ENCODE data around the gene PLEKHA4. TPM values are rescaled to one million over a fixed set of nuclear protein-coding genes. Genes with fewer than 3 reads are reported as not detected.

Gene PLEKHA4
- total and polyA plus RNA-seq, 2 of the 13 experiments (the other 11 are each of a cell fraction or from before 2014, with no cell fraction given) = 4.8 to 6.0 TPM

DNA sequence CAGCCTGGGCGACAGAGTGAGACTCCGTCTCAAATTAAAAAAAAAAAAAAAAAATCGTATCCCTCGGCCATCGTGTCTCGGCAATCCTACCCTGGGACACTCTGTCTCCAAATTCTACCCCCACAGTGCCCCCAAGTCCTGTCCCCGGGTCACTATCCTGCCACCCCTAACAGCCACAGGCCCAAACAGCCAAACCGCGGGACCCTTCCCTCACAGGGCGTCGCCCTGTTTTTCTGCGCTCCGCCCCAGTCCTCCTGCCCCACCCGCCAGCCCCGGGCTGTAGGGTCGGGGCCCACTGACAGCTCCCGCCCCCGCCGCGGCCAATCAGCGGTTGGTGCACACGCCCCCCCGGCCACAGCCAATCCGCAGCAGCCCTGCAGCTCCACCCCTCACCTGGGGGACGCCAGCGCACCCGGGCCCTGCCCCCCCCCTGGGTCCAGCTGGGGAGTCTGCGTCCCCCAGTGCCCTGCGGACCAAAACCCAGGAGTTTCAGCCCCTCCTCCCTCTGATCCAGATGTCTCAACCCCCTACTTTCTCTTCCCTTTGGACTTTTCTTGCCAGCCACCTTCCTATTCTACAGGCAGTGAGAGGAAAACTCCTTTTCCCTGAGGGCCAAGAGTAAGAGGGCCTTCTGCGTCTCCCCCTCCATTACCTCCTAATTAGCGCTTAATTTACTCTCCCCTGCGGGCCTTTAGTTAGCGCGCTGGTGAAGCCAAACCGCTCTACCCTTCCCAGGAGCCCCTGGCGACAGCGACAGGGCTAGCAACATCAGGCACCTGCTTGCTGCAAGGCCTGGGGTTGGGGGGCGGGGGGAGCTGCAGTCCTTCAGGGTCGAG, 56.1 kb downstream of the PLEKHA4 start:
- intact Hi-C loops (cut with micrococcal nuclease; ENCODE audit: unreplicated experiment) = no loop called here
- BruUV-seq (replicated peaks) = no TSS peak
- peak overlapping the region; percentile 32; the same call in 1 of the 2 replicates for H3K4me2 ChIP-seq (ENCODE audit: low read depth, low read length)
- peaks cover 11% of the 10 kb centered on the region for H3K79me2 ChIP-seq (ENCODE audit: insufficient read depth, low read length)
- no peaks in the 10 kb centered on the region for H3K27me3 ChIP-seq (ENCODE audit: control insufficient read depth in 1 of 2, insufficient read depth in 2 of 2, low read length in 2 of 2)
- in situ Hi-C loops (cut with HindIII; ENCODE audit: extremely low pct_ligation_motif_present, low pct_unique_long_range_greater_than_20kb) = no loop called here
- DNase-seq (ENCODE audit: low spot score) (peak; percentile 37), FAIRE-seq (no peak), ATAC-seq (peak; percentile 55)
- H3K4me3 ChIP-seq (replicated peaks in 1 of 3; ENCODE audit: insufficient read depth in 1 of 3, low read depth in 2 of 3, low read length in 3 of 3) = peak overlapping the region in 2 of 3 experiments; percentile 19 to 46; a peak in 2 of 6 replicates
- 65% methylated on average over 37 of the region's 39 CpGs for WGBS (ENCODE audit: low lambda C conversion rate)
- H3K27ac ChIP-seq (ENCODE audit: extremely low read length, insufficient read depth, low read length) = peak overlapping the region; percentile 61
- POLR2A ChIA-PET = interaction anchor here (0.7 to 1.1 kb wide), 4 partner anchors 17 to 155 kb away, joined by 3 read pairs; no protein-coding TSS in a partner anchor
- no peak overlapping the region for H2AFZ ChIP-seq (ENCODE audit: low read length)
- H3K4me1 ChIP-seq (ENCODE audit: insufficient read depth, low read length) = peaks cover 63% of the 10 kb centered on the region
- no peaks in the 10 kb centered on the region for H3K9me3 ChIP-seq (ENCODE audit: low read length)
- H4K20me1 ChIP-seq (ENCODE audit: insufficient read depth, low read length) = peaks cover 3% of the 10 kb centered on the region; the same call in 1 of the 2 replicates
- no peak overlapping the region for H3K9ac ChIP-seq (ENCODE audit: insufficient read depth, low read depth, low read length)
- no peaks in the 10 kb centered on the region for H3K36me3 ChIP-seq (replicated peaks in 1 of 2; ENCODE audit: control insufficient read depth in 1 of 2, insufficient read depth in 2 of 2, low read length in 2 of 2)
- CTCF ChIA-PET (ENCODE audit: low intra/inter-chr PET ratio, low total read pairs) = no interaction called here
- TF ChIP-seq ZNF746 (CRISPR knock-in tag; IDR thresholded peaks at IDR 0.05) = no peak
- TF ChIP-seq, protein P1, sequence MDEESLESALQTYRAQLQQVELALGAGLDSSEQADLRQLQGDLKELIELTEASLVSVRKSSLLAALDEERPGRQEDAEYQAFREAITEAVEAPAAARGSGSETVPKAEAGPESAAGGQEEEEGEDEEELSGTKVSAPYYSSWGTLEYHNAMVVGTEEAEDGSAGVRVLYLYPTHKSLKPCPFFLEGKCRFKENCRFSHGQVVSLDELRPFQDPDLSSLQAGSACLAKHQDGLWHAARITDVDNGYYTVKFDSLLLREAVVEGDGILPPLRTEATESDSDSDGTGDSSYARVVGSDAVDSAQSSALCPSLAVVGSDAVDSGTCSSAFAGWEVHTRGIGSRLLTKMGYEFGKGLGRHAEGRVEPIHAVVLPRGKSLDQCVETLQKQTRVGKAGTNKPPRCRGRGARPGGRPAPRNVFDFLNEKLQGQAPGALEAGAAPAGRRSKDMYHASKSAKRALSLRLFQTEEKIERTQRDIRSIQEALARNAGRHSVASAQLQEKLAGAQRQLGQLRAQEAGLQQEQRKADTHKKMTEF (CRISPR knock-in tag; IDR thresholded peaks at IDR 0.05) = peak; percentile 19; the same call in 1 of the 2 replicates
- peak; percentile 93 for TF ChIP-seq ZNF326 (CRISPR knock-in tag; IDR thresholded peaks at IDR 0.05; ENCODE audit: borderline replicate concordance)
- peak; percentile 95 for TF ChIP-seq AGO2 (optimal IDR thresholded peaks at IDR 0.05; ENCODE audit: low read depth, low read length)
- TF ChIP-seq HNRNPH1 (optimal IDR thresholded peaks at IDR 0.05; ENCODE audit: low read depth, low read length) = no peak
- TF ChIP-seq, protein P2, sequence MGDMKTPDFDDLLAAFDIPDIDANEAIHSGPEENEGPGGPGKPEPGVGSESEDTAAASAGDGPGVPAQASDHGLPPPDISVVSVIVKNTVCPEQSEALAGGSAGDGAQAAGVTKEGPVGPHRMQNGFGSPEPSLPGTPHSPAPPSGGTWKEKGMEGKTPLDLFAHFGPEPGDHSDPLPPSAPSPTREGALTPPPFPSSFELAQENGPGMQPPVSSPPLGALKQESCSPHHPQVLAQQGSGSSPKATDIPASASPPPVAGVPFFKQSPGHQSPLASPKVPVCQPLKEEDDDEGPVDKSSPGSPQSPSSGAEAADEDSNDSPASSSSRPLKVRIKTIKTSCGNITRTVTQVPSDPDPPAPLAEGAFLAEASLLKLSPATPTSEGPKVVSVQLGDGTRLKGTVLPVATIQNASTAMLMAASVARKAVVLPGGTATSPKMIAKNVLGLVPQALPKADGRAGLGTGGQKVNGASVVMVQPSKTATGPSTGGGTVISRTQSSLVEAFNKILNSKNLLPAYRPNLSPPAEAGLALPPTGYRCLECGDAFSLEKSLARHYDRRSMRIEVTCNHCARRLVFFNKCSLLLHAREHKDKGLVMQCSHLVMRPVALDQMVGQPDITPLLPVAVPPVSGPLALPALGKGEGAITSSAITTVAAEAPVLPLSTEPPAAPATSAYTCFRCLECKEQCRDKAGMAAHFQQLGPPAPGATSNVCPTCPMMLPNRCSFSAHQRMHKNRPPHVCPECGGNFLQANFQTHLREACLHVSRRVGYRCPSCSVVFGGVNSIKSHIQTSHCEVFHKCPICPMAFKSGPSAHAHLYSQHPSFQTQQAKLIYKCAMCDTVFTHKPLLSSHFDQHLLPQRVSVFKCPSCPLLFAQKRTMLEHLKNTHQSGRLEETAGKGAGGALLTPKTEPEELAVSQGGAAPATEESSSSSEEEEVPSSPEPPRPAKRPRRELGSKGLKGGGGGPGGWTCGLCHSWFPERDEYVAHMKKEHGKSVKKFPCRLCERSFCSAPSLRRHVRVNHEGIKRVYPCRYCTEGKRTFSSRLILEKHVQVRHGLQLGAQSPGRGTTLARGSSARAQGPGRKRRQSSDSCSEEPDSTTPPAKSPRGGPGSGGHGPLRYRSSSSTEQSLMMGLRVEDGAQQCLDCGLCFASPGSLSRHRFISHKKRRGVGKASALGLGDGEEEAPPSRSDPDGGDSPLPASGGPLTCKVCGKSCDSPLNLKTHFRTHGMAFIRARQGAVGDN (CRISPR knock-in tag; IDR thresholded peaks at IDR 0.05) = peak; percentile 56
- no peak for TF ChIP-seq KLF11 (CRISPR knock-in tag; IDR thresholded peaks at IDR 0.05)
- TF ChIP-seq, protein P3, sequence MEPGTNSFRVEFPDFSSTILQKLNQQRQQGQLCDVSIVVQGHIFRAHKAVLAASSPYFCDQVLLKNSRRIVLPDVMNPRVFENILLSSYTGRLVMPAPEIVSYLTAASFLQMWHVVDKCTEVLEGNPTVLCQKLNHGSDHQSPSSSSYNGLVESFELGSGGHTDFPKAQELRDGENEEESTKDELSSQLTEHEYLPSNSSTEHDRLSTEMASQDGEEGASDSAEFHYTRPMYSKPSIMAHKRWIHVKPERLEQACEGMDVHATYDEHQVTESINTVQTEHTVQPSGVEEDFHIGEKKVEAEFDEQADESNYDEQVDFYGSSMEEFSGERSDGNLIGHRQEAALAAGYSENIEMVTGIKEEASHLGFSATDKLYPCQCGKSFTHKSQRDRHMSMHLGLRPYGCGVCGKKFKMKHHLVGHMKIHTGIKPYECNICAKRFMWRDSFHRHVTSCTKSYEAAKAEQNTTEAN (CRISPR knock-in tag; conservative IDR thresholded peaks at IDR 0.05) = no peak
- TF ChIP-seq ZNF451 (CRISPR knock-in tag; IDR thresholded peaks at IDR 0.05) = no peak
- TF ChIP-seq HDAC2 (CRISPR knock-in tag; IDR thresholded peaks at IDR 0.05) = no peak
- TF ChIP-seq DR1 (CRISPR knock-in tag; IDR thresholded peaks at IDR 0.05) = 0 out of 2 replicates have a peak, but pooled peaks have one; percentile 24
- TF ChIP-seq, protein P4, sequence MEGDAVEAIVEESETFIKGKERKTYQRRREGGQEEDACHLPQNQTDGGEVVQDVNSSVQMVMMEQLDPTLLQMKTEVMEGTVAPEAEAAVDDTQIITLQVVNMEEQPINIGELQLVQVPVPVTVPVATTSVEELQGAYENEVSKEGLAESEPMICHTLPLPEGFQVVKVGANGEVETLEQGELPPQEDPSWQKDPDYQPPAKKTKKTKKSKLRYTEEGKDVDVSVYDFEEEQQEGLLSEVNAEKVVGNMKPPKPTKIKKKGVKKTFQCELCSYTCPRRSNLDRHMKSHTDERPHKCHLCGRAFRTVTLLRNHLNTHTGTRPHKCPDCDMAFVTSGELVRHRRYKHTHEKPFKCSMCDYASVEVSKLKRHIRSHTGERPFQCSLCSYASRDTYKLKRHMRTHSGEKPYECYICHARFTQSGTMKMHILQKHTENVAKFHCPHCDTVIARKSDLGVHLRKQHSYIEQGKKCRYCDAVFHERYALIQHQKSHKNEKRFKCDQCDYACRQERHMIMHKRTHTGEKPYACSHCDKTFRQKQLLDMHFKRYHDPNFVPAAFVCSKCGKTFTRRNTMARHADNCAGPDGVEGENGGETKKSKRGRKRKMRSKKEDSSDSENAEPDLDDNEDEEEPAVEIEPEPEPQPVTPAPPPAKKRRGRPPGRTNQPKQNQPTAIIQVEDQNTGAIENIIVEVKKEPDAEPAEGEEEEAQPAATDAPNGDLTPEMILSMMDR (CRISPR knock-in tag; IDR thresholded peaks at IDR 0.05) = 0 out of 2 replicates have a peak, but pooled peaks have one; percentile 12
- no peak for TF ChIP-seq ARID2 (CRISPR knock-in tag; IDR thresholded peaks at IDR 0.05; ENCODE audit: borderline replicate concordance)
